ENCODE data around the gene MYO6. TPM values are rescaled to one million over a fixed set of nuclear protein-coding genes. Genes with fewer than 3 reads are reported as not detected.

MYO6 gene
- total RNA-seq, 6 experiments from 2014 or later, result 18.3 to 21.2 (median 19.4) TPM

- peak overlapping the region; percentile 84 for H3K27ac Mint-ChIP-seq
Observed at GRCh38 chr6:75735491-75736186, 13.4 kb upstream of the MYO6 start.

GRCh38 chr6:75743971-75744370 lies 5.1 kb upstream of the MYO6 start:
- Mint-ChIP-seq H3K9me3 (no peaks in the 10 kb centered on the region), H3K36me3 (ENCODE audit: low read depth) (no peaks in the 10 kb centered on the region), H3K27ac (no peak overlapping the region), H3K27me3 (ENCODE audit: insufficient read depth) (peaks cover 2% of the 10 kb centered on the region; the same call in 1 of the 2 replicates), H3K4me3 (no peak overlapping the region), H3K4me1 (ENCODE audit: low read depth) (peaks cover 14% of the 10 kb centered on the region)
- TF ChIP-seq CTCF (IDR thresholded peaks at IDR 0.05), result no peak
- DNase-seq, result no peak

More at GRCh38 chr6:75735491-75736186, 13.4 kb upstream of the MYO6 start:
- no peaks in the 10 kb centered on the region for H3K27me3 Mint-ChIP-seq (ENCODE audit: insufficient read depth)
- no peak overlapping the region for H3K4me3 Mint-ChIP-seq
- no peaks in the 10 kb centered on the region for H3K36me3 Mint-ChIP-seq (ENCODE audit: low read depth)
- no peak for TF ChIP-seq CTCF (IDR thresholded peaks at IDR 0.05)
- peaks cover 9% of the 10 kb centered on the region for H3K4me1 Mint-ChIP-seq (ENCODE audit: low read depth)
- peak; percentile 29 for DNase-seq
- no peaks in the 10 kb centered on the region for H3K9me3 Mint-ChIP-seq

GRCh38 chr6:75745404-75745803 lies 3.6 kb upstream of the MYO6 start:
- peaks cover 2% of the 10 kb centered on the region; the same call in 1 of the 2 replicates for H3K27me3 Mint-ChIP-seq (ENCODE audit: insufficient read depth)
- no peaks in the 10 kb centered on the region for H3K9me3 Mint-ChIP-seq
- peaks cover 20% of the 10 kb centered on the region for H3K4me1 Mint-ChIP-seq (ENCODE audit: low read depth)
- H3K27ac Mint-ChIP-seq, result no peak overlapping the region
- H3K4me3 Mint-ChIP-seq, result no peak overlapping the region
- H3K36me3 Mint-ChIP-seq (ENCODE audit: low read depth), result no peaks in the 10 kb centered on the region
- no peak for TF ChIP-seq CTCF (IDR thresholded peaks at IDR 0.05)
- no peak for DNase-seq

- H3K4me1 Mint-ChIP-seq (ENCODE audit: low read depth), result peaks cover 25% of the 10 kb centered on the region
- no peak for TF ChIP-seq CTCF (IDR thresholded peaks at IDR 0.05)
Observed at GRCh38 chr6:75746221-75746620, 2.8 kb upstream of the MYO6 start.

GRCh38 chr6:75747152-75747992 lies 1.7 kb upstream of the MYO6 start:
- no peaks in the 10 kb centered on the region for H3K9me3 Mint-ChIP-seq
- no peak for TF ChIP-seq CTCF (IDR thresholded peaks at IDR 0.05)
- DNase-seq, result no peak
- no peak overlapping the region for H3K27ac Mint-ChIP-seq
- H3K4me1 Mint-ChIP-seq (ENCODE audit: low read depth), result peaks cover 37% of the 10 kb centered on the region
- peaks cover 2% of the 10 kb centered on the region; the same call in 1 of the 2 replicates for H3K27me3 Mint-ChIP-seq (ENCODE audit: insufficient read depth)
- H3K4me3 Mint-ChIP-seq, result no peak overlapping the region
- H3K36me3 Mint-ChIP-seq (ENCODE audit: low read depth), result no peaks in the 10 kb centered on the region

More at GRCh38 chr6:75746221-75746620, 2.8 kb upstream of the MYO6 start:
- no peak for DNase-seq
- Mint-ChIP-seq H3K36me3 (ENCODE audit: low read depth) (no peaks in the 10 kb centered on the region), H3K9me3 (no peaks in the 10 kb centered on the region), H3K27me3 (ENCODE audit: insufficient read depth) (peaks cover 2% of the 10 kb centered on the region; the same call in 1 of the 2 replicates), H3K4me3 (no peak overlapping the region), H3K27ac (no peak overlapping the region)
